HG03045 (cell line): ENCODE measurements around the gene PA2G4.
A peak's percentile ranks its signal among the peaks of the same experiment; 100 is the strongest.
"Not testable (repeated sequence)": the region's sequence is repeated elsewhere in the genome, so short reads cannot be mapped to it uniquely, and the experiment has no call there.

Source experiments
- ATAC-seq: cut with Tn5 transposase; IDR thresholded peaks from one replicate; pipeline ENCODE4 v1.9.1; 2021; ENCODE audit warnings: mild to moderate bottlenecking, moderate library complexity; ENCODE audit not compliant: unreplicated experiment

Gene PA2G4

DNA sequence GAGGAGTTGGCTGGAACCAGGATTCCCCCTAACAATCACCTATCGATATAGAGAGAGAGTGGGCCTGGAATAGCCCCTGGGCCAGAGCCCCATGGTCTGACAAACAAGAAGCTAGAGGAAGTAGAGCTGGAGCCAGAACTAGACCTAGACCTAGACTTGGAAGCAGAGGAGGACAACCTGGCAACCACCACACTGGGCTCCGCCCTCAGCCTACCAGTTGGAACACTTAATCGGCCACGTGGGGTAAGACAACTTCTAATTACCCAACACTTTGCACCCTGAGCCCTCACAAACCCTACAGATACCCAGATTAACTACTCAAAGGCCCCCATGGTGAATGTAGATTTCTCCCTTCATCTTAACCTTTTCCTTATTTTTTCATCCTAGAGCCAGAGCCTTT is 4.6 kb upstream of the PA2G4 start:
- ATAC-seq, result no peak

- no peak for ATAC-seq
These were observed 3.3 kb upstream of the PA2G4 start for GRCh38 chr12:56101045-56101444.

- no peak for ATAC-seq
These were observed 1.7 kb upstream of the PA2G4 start for GRCh38 chr12:56102683-56103065.

DNA sequence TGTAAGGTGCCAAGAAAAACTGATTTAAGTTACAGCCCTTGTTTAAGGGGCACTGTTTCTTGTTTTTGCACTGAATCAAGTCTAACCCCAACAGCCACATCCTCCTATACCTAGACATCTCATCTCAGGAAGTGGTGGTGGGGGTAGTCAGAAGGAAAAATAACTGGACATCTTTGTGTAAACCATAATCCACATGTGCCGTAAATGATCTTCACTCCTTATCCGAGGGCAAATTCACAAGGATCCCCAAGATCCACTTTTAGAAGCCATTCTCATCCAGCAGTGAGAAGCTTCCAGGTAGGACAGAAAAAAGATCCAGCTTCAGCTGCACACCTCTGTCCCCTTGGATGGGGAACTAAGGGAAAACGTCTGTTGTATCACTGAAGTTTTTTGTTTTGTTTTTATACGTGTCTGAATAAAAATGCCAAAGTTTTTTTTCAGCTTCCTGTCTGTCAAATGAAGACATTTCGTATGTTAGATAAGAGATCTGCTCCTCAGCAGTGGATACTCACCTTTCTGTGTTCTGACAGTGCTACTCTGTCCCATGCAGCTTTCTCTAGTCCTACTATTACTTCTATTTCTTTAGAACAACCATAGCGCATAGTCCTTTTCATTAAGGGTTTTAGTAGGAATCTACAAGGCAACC is 1.2 kb upstream of the PA2G4 start:
- no peak for ATAC-seq

GRCh38 chr12:56103823-56104108 is 593 bp upstream of the PA2G4 start:
- no peak for ATAC-seq

- no peak for ATAC-seq
These were observed 653 bp downstream of the PA2G4 start for GRCh38 chr12:56104815-56105608.

DNA sequence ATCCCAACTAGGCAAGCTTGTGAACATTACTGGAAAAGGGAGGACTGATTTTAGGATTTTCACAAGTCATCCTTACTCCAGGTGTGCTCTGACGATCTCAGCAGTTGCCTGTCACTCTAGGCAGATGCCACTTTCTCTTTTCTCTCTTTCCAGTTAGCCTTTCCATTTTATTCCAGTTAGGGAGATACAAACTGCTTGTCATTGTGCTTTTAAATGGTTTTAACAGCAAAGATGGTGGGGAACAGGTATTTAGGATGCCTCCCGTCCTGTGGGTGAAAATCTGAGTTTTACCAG is 1.2 kb downstream of the PA2G4 start:
- no peak for ATAC-seq

DNA sequence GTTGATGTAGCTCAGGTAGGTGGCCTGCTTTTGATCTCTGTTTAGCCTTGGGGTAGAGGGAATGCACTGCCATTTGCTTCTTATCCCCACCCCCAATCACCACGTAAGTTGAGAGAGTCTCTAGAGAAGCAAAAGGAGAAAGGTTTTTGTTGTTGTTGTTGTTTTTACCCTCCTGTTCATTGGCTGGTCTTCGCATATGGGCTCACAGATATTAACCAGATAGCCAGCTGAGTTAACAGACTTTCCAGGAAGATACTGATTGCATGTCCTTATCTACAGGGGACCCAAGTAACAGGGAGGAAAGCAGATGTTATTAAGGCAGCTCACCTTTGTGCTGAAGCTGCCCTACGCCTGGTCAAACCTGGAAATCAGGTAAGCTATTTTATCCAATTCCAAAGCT is 2.9 kb downstream of the PA2G4 start:
- no peak for ATAC-seq

DNA sequence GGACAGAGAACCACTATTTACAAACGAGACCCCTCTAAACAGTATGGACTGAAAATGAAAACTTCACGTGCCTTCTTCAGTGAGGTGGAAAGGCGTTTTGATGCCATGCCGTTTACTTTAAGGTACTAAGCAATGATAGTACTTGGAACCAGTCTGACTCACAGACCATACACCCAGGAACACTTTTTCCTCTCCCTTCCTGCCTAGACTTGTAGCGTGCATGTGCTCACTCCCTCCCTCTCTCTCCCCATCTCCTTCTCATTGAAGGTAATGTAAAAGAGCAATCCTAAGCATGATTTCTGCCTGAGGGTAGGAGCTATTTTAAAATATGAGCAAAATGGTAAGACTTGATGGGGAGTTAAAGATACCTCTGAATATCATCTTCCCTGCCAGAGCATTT is 6.2 kb downstream of the PA2G4 start:
- no peak for ATAC-seq

DNA sequence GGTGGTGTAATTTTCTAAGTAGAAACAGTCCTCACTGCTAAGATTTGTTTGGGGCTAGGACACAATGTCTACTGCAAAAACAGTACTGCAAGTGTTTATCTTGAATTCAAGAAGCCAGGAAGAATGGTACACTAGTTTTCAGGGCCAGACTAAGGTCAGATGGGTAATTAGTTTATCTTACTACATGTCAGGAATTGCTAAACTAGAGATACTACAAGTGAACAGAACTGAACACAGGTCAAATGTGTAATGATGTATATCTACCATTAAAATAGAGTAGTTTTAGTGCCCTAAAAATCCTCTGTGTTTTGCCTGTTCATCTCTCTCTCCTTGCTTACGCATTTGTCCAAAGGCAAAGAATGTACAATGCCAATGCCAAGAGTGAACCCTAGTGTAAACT is 9.7 kb downstream of the PA2G4 start:
- no peak for ATAC-seq

GRCh38 chr12:56115329-56115728 is 11.0 kb downstream of the PA2G4 start:
- no peak for ATAC-seq

DNA sequence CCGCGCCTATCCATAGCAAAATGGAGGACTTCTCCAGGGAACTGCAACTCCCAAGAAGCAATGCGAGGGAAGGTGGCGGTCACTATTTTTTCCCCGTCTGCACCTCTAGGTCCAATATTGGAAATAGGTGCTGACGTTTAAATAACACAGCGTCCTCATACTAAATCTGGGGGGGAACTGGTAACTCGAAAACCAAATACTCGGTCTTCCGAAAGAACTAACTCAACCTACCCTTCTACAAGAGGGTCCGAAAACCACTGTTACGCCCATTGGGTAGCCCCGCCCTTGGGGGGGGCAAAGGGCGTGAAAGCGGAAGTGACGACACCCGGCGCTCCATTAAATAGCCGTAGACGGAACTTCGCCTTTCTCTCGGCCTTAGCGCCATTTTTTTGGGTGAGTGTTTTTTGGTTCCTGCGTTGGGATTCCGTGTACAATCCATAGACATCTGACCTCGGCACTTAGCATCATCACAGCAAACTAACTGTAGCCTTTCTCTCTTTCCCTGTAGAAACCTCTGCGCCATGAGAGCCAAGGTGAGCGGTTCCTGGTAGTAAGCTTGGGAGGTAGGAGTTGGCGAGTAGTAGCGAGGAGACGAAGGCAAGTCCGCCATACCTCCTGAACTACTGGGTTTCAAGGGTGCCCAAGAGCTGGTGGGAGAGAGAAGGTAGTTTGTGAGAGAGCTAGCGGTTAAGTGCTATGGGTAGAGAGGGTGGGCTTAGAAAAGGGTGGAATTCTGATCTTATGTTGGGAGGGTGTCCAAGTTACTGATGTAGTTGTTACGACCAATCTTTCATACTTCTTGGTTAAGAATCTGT is 12.1 kb downstream of the PA2G4 start, which contains the start of gene RPL41:
Gene RPL41, plus strand, starts transcription at position 367 of the 815 bp plus-strand sequence.
- peak; percentile 38 for ATAC-seq

DNA sequence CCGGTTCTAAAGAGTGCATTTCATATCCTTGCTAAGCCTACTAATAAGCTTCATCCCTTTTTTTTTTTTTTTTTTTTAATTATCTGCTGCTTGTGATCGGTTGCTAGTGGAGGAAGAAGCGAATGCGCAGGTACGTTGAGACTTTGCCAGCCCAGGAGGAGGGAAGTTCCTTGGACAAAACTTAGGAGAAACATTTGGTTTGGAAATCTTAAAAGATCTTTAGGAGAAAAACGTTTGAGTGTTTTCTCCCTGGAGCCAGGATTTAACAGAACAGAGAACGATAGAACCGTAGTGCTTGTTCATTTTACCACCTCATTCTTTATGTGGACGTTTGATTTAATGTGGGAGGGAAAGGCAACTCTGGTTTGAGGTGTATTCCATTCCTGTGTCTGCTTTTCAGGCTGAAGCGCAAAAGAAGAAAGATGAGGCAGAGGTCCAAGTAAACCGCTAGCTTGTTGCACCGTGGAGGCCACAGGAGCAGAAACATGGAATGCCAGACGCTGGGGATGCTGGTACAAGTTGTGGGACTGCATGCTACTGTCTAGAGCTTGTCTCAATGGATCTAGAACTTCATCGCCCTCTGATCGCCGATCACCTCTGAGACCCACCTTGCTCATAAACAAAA is 12.8 kb downstream of the PA2G4 start:
- ATAC-seq, result not testable (repeated sequence)

DNA sequence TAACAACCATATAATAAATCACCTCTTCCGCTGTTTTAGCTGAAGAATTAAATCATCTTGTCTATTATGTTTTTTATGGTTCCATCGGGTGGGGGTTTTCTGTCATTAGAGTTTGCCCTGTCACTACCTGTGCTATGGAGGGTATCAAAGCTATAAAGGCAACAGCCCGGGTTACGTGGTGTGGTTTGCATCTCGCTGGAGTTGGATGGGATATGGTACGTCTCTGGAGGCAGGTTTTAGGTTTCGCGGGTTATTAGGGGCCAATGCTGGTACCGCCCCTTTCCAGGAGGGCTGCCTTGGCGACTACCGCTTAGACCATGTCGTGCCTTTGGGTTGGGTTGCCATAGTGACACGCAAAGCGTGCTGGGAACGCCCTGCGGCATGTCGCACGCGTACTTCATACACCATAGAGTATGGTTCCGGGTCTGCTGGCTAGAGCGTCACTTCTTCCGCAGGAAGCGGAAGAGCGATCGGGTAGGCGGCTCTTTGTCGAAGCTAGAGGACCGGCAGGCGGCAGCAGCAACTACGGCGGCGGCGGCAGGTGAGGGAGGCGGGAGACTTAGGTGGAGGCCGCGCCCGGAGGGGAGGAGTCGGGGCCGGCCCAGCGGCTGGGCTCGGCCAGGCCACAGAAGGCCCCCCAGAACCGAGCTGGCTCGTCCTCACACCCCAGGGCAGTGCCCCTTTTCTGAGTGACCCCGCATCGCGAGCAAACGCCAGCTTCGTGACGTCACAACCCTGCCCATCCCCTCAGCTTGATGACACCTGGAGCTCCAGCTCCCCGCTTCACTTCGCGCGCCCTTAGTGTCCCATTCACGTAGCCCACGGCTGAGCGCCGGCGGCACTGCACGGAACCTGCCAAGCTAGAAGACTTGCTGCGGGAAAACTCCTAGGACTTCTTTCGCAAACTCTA is 13.7 kb downstream of the PA2G4 start, which contains the start of gene ZC3H10:
Gene ZC3H10, plus strand, starts transcription at position 489 of the 910 bp plus-strand sequence. CDS start 2,297 bp downstream, outside the sequence.
- ATAC-seq, result peak; percentile 83

GRCh38 chr12:56118688-56119357 is 14.5 kb downstream of the PA2G4 start:
- ATAC-seq, result peak; percentile 1

GRCh38 chr12:56119361-56119796 is 15.0 kb downstream of the PA2G4 start:
- ATAC-seq, result no peak

DNA sequence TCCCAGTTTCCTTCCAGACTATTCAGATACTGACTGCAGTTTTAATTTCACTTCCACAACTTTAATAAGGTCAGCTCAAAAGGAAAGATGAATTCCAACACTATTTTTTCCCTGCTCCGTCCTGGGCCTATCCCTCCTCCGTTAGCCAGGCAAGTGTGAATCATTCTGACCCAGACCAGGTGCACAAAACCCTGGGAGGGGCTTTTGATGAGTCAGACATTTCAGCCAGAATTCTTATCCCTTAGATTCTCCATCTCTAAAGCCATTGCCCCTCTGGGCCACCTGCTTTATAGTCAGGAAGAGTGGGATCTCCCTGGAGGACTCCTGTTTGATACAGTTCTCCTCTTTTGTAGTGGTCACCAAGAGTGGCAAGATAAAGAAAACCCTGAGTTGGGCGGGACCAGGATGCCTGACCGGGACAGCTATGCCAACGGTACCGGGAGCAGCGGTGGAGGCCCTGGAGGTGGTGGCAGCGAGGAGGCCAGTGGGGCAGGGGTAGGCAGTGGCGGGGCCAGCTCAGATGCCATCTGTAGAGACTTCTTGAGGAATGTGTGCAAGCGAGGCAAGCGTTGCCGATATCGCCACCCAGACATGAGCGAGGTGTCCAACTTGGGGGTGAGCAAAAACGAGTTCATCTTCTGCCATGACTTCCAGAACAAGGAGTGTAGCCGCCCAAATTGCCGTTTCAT is 15.9 kb downstream of the PA2G4 start:
- no peak for ATAC-seq

DNA sequence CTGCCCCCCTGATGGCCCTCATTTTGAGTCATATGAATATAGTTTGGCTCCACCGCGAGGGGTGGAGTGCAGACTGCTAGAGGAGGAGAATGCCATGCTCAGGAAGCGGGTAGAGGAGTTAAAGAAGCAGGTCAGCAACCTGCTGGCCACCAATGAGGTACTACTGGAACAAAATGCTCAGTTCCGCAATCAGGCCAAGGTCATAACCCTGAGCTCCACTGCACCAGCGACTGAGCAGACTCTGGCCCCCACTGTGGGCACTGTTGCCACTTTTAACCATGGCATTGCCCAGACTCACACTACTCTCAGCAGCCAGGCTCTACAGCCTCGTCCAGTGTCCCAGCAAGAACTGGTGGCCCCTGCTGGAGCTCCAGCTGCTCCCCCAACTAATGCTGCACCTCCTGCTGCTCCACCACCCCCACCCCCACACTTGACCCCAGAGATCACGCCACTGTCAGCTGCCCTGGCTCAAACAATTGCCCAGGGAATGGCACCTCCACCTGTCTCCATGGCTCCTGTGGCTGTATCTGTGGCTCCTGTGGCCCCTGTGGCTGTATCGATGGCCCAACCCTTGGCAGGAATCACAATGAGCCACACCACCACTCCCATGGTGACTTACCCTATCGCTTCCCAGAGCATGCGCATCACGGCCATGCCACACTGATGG is 17.0 kb downstream of the PA2G4 start:
- no peak for ATAC-seq

GRCh38 chr12:56122637-56123036 is 18.3 kb downstream of the PA2G4 start:
- no peak for ATAC-seq
